Gastrocnemius medialis (tissue), 4 donors: Measurements from ENCODE around the gene LHFPL5.

Experiments used
- POLR2A ChIP-seq, 2 donors: fragments of 450-650 bp; IDR thresholded peaks; one replicate each; pipeline ENCODE4 v1.6.1; 2017; ENCODE audit warnings: antibody characterized with exemption in 2 of 2, mild to moderate bottlenecking in 2 of 2, moderate library complexity in 2 of 2
- TF ChIP-seq, protein P1 (sequence below), 5 experiments: fragments of 450-650 bp in 3 of 5; fragments of 200-600 bp in 2 of 5; sonication (generic) in 2 of 5; IDR thresholded peaks in 4 of 5; conservative IDR thresholded peaks in 1 of 5; 1 replicate in 4 of 5; 2 replicates in 1 of 5; pipeline ENCODE4 v1.5.1; 2016 to 2019; ENCODE audit warnings: antibody characterized with exemption in 5 of 5, mild to moderate bottlenecking in 3 of 5, moderate library complexity in 3 of 5

DNA sequence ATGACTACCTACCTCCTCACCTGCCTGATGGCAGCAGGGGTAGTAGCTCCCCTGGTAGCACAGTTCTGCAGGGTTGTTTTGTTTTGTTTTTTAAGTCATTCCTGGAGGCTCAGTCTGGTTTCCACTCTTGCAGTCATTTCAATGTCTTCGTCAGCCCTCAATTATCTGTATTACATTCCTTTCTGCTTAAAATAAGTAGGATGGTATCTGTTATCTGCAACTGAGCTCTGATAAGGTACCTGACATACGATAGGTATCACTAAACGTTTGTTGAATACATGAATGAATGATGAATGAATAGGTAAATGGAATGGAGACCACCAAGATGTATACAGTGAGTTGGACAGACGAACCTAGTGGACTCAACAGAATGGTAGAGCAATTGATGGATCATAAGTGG, 35.9 kb upstream of the LHFPL5 start:
- TF ChIP-seq, protein P1, sequence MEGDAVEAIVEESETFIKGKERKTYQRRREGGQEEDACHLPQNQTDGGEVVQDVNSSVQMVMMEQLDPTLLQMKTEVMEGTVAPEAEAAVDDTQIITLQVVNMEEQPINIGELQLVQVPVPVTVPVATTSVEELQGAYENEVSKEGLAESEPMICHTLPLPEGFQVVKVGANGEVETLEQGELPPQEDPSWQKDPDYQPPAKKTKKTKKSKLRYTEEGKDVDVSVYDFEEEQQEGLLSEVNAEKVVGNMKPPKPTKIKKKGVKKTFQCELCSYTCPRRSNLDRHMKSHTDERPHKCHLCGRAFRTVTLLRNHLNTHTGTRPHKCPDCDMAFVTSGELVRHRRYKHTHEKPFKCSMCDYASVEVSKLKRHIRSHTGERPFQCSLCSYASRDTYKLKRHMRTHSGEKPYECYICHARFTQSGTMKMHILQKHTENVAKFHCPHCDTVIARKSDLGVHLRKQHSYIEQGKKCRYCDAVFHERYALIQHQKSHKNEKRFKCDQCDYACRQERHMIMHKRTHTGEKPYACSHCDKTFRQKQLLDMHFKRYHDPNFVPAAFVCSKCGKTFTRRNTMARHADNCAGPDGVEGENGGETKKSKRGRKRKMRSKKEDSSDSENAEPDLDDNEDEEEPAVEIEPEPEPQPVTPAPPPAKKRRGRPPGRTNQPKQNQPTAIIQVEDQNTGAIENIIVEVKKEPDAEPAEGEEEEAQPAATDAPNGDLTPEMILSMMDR (IDR thresholded peaks at IDR 0.05 in 4 of 5, conservative IDR thresholded peaks at IDR 0.05 in 1 of 5), result no peak
- TF ChIP-seq POLR2A (IDR thresholded peaks at IDR 0.05), result no peak
